GM12878 (cell line): ENCODE data around the gene NEO1.

ENCODE experiments used
- CEBPB ChIP-seq, 2 experiments: fragments of 150-350 bp in 1 of 2; IDR thresholded peaks; 2 replicates each; pipeline ENCODE4 v1.6.1; 2012 to 2014; ENCODE audit warnings: low read depth in 2 of 2, low read length in 2 of 2, borderline replicate concordance in 1 of 2, inconsistent platforms in 1 of 2
- CHD4 ChIP-seq: fragments of 200-600 bp; sonication (generic); IDR thresholded peaks from 2 replicates; pipeline ENCODE4 v1.6.1; 2016; ENCODE audit warnings: mild to moderate bottlenecking
- CREM ChIP-seq: IDR thresholded peaks from 2 replicates; pipeline ENCODE4 v1.6.1; 2014; ENCODE audit warnings: antibody characterized with exemption, low read depth
- CTCF ChIP-seq, 3 experiments: IDR thresholded peaks in 2 of 3; conservative IDR thresholded peaks in 1 of 3; 2 replicates each; pipeline ENCODE4 v1.5.1; 2011; ENCODE audit warnings: low read depth in 3 of 3, low read length in 3 of 3, mild to moderate bottlenecking in 3 of 3, control low read depth in 2 of 3, moderate library complexity in 2 of 3, inconsistent platforms in 1 of 3, mixed read lengths in 1 of 3; ENCODE audit not compliant: control insufficient read depth in 2 of 3, insufficient read depth in 1 of 3; ENCODE audit errors: extremely low read depth in 1 of 3
- EP300 ChIP-seq, 2 experiments: fragments of 150-350 bp in 1 of 2; IDR thresholded peaks; 2 replicates each; pipeline ENCODE4 v1.6.1; 2011 to 2012; ENCODE audit warnings: low read depth in 2 of 2, low read length in 2 of 2, borderline replicate concordance in 1 of 2, improper control_type of control experiment in 1 of 2, inconsistent platforms in 1 of 2; ENCODE audit not compliant: control insufficient read depth in 1 of 2
- MXI1 ChIP-seq: fragments of 150-350 bp; IDR thresholded peaks from 2 replicates; pipeline ENCODE4 v1.6.1; 2011; ENCODE audit warnings: low read depth, mild to moderate bottlenecking, inconsistent platforms, low read length, improper control_type of control experiment
- POLR2AphosphoS2 ChIP-seq: IDR thresholded peaks from 2 replicates; pipeline ENCODE4 v1.6.1; 2011; ENCODE audit warnings: low read depth, mild to moderate bottlenecking, low read length, improper control_type of control experiment, moderate library complexity
- POU2F2 ChIP-seq: IDR thresholded peaks from 3 replicates; pipeline ENCODE4 v1.6.1; 2011; ENCODE audit warnings: low read depth, mild to moderate bottlenecking, low read length, borderline replicate concordance
- RBBP5 ChIP-seq: fragments of 200-600 bp; sonication (generic); conservative IDR thresholded peaks from 2 replicates; pipeline ENCODE4 v1.6.1; 2016
- RFX5 ChIP-seq: IDR thresholded peaks from 2 replicates; pipeline ENCODE4 v1.6.1; 2011; ENCODE audit warnings: low read depth, low read length, improper control_type of control experiment
- SIX5 ChIP-seq: IDR thresholded peaks from 2 replicates; pipeline ENCODE4 v1.6.1; 2011; ENCODE audit warnings: mild to moderate bottlenecking, low read depth, low read length, moderate library complexity; ENCODE audit not compliant: severe bottlenecking
- SP1 ChIP-seq: IDR thresholded peaks from one replicate; pipeline ENCODE4 v1.6.1; 2011; ENCODE audit warnings: low read depth, low read length

- TF ChIP-seq CTCF (IDR thresholded peaks at IDR 0.05 in 2 of 3, conservative IDR thresholded peaks at IDR 0.05 in 1 of 3; ENCODE audit: control insufficient read depth in 2 of 3, extremely low read depth in 1 of 3, insufficient read depth in 1 of 3, low read depth in 3 of 3, low read length in 3 of 3) = no peak
- TF ChIP-seq EP300 (IDR thresholded peaks at IDR 0.05; ENCODE audit: borderline replicate concordance in 1 of 2, control insufficient read depth in 1 of 2, low read depth in 2 of 2, low read length in 2 of 2) = no peak
- TF ChIP-seq POU2F2 = no peak
- no peak for TF ChIP-seq RBBP5
- TF ChIP-seq SIX5 = no peak
- no peak for TF ChIP-seq POLR2AphosphoS2
- no peak for TF ChIP-seq CHD4
- TF ChIP-seq MXI1 = no peak
- TF ChIP-seq RFX5 = no peak
- TF ChIP-seq CEBPB (IDR thresholded peaks at IDR 0.05; ENCODE audit: borderline replicate concordance in 1 of 2, low read depth in 2 of 2, low read length in 2 of 2) = no peak
- no peak for TF ChIP-seq SP1
- no peak for TF ChIP-seq CREM
These were observed 31.1 kb upstream of the NEO1 start for GRCh38 chr15:73021139-73021621.
